Measurements from ENCODE around the gene SFT2D2. TPM values are rescaled to one million over a fixed set of nuclear protein-coding genes. Genes with fewer than 3 reads are reported as not detected.

SFT2D2 gene
- total and polyA plus RNA-seq, 2 of the 8 experiments (the other 6 are each of a cell fraction or from before 2014, with no cell fraction given): 9.0 to 29.0 TPM

DNA sequence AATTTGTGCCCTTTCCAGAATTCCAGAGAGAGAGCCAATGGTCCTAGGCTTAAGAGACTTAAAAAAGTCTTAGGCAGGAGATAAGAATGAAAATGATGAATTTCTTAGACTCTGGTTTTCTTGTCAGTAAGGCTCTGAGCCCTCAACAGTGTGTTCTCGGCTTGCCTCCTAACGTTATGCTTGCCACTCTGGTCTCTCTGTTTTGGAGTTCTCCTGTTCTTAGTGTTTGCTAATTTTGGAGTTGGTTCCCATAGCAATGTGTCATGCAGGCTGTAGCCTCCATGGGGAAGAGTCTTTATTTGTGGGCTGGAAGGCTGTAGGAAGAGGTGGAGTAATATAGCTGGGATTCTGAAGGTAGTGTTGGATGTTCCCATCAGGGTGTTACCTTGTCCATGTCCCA is 74.8 kb downstream of the SFT2D2 start (continued):
- TF ChIP-seq RNF2 (IDR thresholded peaks at IDR 0.05; ENCODE audit: borderline replicate concordance, low read depth, low read length, missing control alignments, poor library complexity, severe bottlenecking) (no peak), TBP (IDR thresholded peaks at IDR 0.05; ENCODE audit: low read depth, low read length) (no peak), TAF1 (IDR thresholded peaks at IDR 0.05; ENCODE audit: low read depth, low read length) (no peak), EP300 (IDR thresholded peaks at IDR 0.05; ENCODE audit: borderline replicate concordance in 1 of 2, low read depth in 2 of 2, low read length in 2 of 2) (no peak), CHD1 (IDR thresholded peaks at IDR 0.05; ENCODE audit: low read depth, low read length) (no peak), CBX8 (IDR thresholded peaks at IDR 0.05; ENCODE audit: borderline replicate concordance, low read depth, low read length) (no peak), NRF1 (IDR thresholded peaks at IDR 0.05; ENCODE audit: low read depth, low read length) (no peak), KDM1A (IDR thresholded peaks at IDR 0.05; ENCODE audit: borderline replicate concordance, low read length) (no peak)

Data from H1 (cell line).